Choroid plexus epithelial cell (primary cell): Measurements from ENCODE around the gene TAF5L.

Source experiments
- DNase-seq: peaks from one replicate; pipeline ENCODE4 v3.0.0-alpha.2; 2010; ENCODE audit warnings: low read depth
- H3K4me3 ChIP-seq: 2 replicates; pipeline ENCODE4 v1.5.1; 2011; ENCODE audit warnings: low read depth, mild to moderate bottlenecking, control low read depth, low read length, moderate library complexity
- CTCF ChIP-seq: conservative IDR thresholded peaks from 2 replicates; pipeline ENCODE4 v1.5.1; 2011; ENCODE audit warnings: low read depth, mild to moderate bottlenecking, control low read depth, inconsistent platforms, low read length, moderate library complexity

Gene TAF5L

GRCh38 chr1:229655781-229656180 is 29.9 kb upstream of the TAF5L start:
- no peak for TF ChIP-seq CTCF
- no peak overlapping the region for H3K4me3 ChIP-seq
- no peak for DNase-seq

- TF ChIP-seq CTCF, result no peak
- DNase-seq, result no peak
- H3K4me3 ChIP-seq, result no peak overlapping the region
Measured at GRCh38 chr1:229653420-229653819, 27.5 kb upstream of the TAF5L start.

- no peak for TF ChIP-seq CTCF
- no peak for DNase-seq
- H3K4me3 ChIP-seq, result no peak overlapping the region
Measured at GRCh38 chr1:229651546-229651945, 25.6 kb upstream of the TAF5L start.

- H3K4me3 ChIP-seq, result no peak overlapping the region
- DNase-seq, result no peak
- no peak for TF ChIP-seq CTCF
Measured at GRCh38 chr1:229650045-229650444, 24.1 kb upstream of the TAF5L start.

- no peak for DNase-seq
- TF ChIP-seq CTCF, result no peak
- H3K4me3 ChIP-seq, result no peak overlapping the region
Measured at GRCh38 chr1:229648406-229648805, 22.5 kb upstream of the TAF5L start.

- H3K4me3 ChIP-seq, result no peak overlapping the region
- TF ChIP-seq CTCF, result no peak
- DNase-seq, result no peak
Measured at GRCh38 chr1:229645324-229645993, 19.5 kb upstream of the TAF5L start.

- peak; percentile 61 for DNase-seq
- TF ChIP-seq CTCF, result no peak
- H3K4me3 ChIP-seq, result no peak overlapping the region
Measured at GRCh38 chr1:229643996-229644745, 18.2 kb upstream of the TAF5L start.
